GM21576 (cell line): ENCODE measurements around the gene ISCA2.
A peak's percentile ranks its signal among the peaks of the same experiment; 100 is the strongest.

Experiments
- ATAC-seq: cut with Tn5 transposase; IDR thresholded peaks from one replicate; pipeline ENCODE4 v1.9.1; 2021; ENCODE audit warnings: mild to moderate bottlenecking, moderate library complexity; ENCODE audit not compliant: unreplicated experiment

ISCA2 gene

GRCh38 chr14:74482571-74482970 lies 11.0 kb upstream of the ISCA2 start:
- ATAC-seq = no peak

GRCh38 chr14:74483321-74483720 lies 10.2 kb upstream of the ISCA2 start:
- ATAC-seq = no peak

GRCh38 chr14:74486164-74486563 lies 7.4 kb upstream of the ISCA2 start:
- ATAC-seq = no peak

- no peak for ATAC-seq
Observed at GRCh38 chr14:74488786-74489397, 4.7 kb upstream of the ISCA2 start.

- ATAC-seq = no peak
Observed at GRCh38 chr14:74490486-74490885, 3.1 kb upstream of the ISCA2 start.

- ATAC-seq = no peak
Observed at GRCh38 chr14:74491956-74492775, 1.4 kb upstream of the ISCA2 start.

- peak; percentile 15 for ATAC-seq
Observed at GRCh38 chr14:74492776-74493342, 706 bp upstream of the ISCA2 start, which contains the start of gene NPC2. TSS of gene NPC2 (minus strand) at chr14:74493305. CDS start at chr14:74493274, 31 bp downstream.

- no peak for ATAC-seq
Observed at GRCh38 chr14:74495356-74495755, 1.8 kb downstream of the ISCA2 start.

GRCh38 chr14:74500417-74501134 lies 7.0 kb downstream of the ISCA2 start:
- no peak for ATAC-seq

GRCh38 chr14:74501135-74501614 lies 7.6 kb downstream of the ISCA2 start:
- no peak for ATAC-seq

GRCh38 chr14:74501691-74502090 lies 8.1 kb downstream of the ISCA2 start:
- ATAC-seq = no peak

- ATAC-seq = no peak
Observed at GRCh38 chr14:74502236-74503019, 8.9 kb downstream of the ISCA2 start.

- ATAC-seq = no peak
Observed at GRCh38 chr14:74503291-74503937, 9.8 kb downstream of the ISCA2 start.

- no peak for ATAC-seq
Observed at GRCh38 chr14:74503938-74504335, 10.4 kb downstream of the ISCA2 start.

- no peak for ATAC-seq
Observed at GRCh38 chr14:74504412-74504811, 10.8 kb downstream of the ISCA2 start.

- ATAC-seq = no peak
Observed at GRCh38 chr14:74504874-74505720, 11.5 kb downstream of the ISCA2 start.

- ATAC-seq = no peak
Observed at GRCh38 chr14:74505831-74506230, 12.3 kb downstream of the ISCA2 start.

- no peak for ATAC-seq
Observed at GRCh38 chr14:74506411-74506851, 12.9 kb downstream of the ISCA2 start.

- no peak for ATAC-seq
Observed at GRCh38 chr14:74507085-74507484, 13.5 kb downstream of the ISCA2 start.
